Mesothelial cell of epicardium (in vitro differentiated cells): ENCODE results near the gene RNF135. TPM values are rescaled to one million over a fixed set of nuclear protein-coding genes. Genes with fewer than 3 reads are reported as not detected.

Source experiments
- DNase-seq, 2 experiments: peaks; one replicate each; pipeline ENCODE4 v3.0.0; 2021; ENCODE audit warnings: low spot score in 2 of 2; ENCODE audit not compliant: unreplicated experiment in 2 of 2
- H3K27ac Mint-ChIP-seq: 2 replicates; pipeline ENCODE4 v1.8.0; 2021; ENCODE audit warnings: mixed read lengths
- H3K27me3 Mint-ChIP-seq: 2 replicates; pipeline ENCODE4 v1.8.0; 2021; ENCODE audit warnings: low read depth, mixed read lengths
- H3K36me3 Mint-ChIP-seq: 2 replicates; pipeline ENCODE4 v1.8.0; 2021; ENCODE audit warnings: mixed read lengths
- H3K4me1 Mint-ChIP-seq: 2 replicates; pipeline ENCODE4 v1.8.0; 2021; ENCODE audit warnings: mixed read lengths
- H3K4me3 Mint-ChIP-seq: 2 replicates; pipeline ENCODE4 v1.8.0; 2021; ENCODE audit warnings: mild to moderate bottlenecking, moderate library complexity, mixed read lengths
- H3K9me3 Mint-ChIP-seq: 2 replicates; pipeline ENCODE4 v1.8.0; 2021; ENCODE audit warnings: mixed read lengths
- CTCF ChIP-seq: fragments of 200-600 bp; sonication (generic); IDR thresholded peaks from one replicate; pipeline ENCODE4 v1.5.0; 2021; ENCODE audit warnings: antibody characterized with exemption; ENCODE audit not compliant: unreplicated experiment
- total RNA-seq: library from RNA; stranded (reverse); gene quantifications from 3 replicates; pipeline ENCODE4 v1.2.1, GENCODE V29; 2021

The RNF135 gene
- total RNA-seq, 1 donor from 2014 or later, result 15.4 TPM

GRCh38 chr17:30995347-30995746 lies 24.5 kb downstream of the RNF135 start:
- DNase-seq, result no peak
- H3K36me3 Mint-ChIP-seq, result peaks cover 26% of the 10 kb centered on the region
- TF ChIP-seq CTCF, result no peak
- no peaks in the 10 kb centered on the region for H3K27me3 Mint-ChIP-seq
- no peaks in the 10 kb centered on the region for H3K9me3 Mint-ChIP-seq
- no peak overlapping the region for H3K4me3 Mint-ChIP-seq
- no peak overlapping the region for H3K27ac Mint-ChIP-seq
- no peaks in the 10 kb centered on the region for H3K4me1 Mint-ChIP-seq

- H3K9me3 Mint-ChIP-seq, result no peaks in the 10 kb centered on the region
- no peak for TF ChIP-seq CTCF
- H3K27me3 Mint-ChIP-seq, result no peaks in the 10 kb centered on the region
- no peak for DNase-seq
- peaks cover 26% of the 10 kb centered on the region for H3K36me3 Mint-ChIP-seq
- H3K4me3 Mint-ChIP-seq, result no peak overlapping the region
- H3K4me1 Mint-ChIP-seq, result no peaks in the 10 kb centered on the region
- no peak overlapping the region for H3K27ac Mint-ChIP-seq
Observed at GRCh38 chr17:30996486-30996885, 25.6 kb downstream of the RNF135 start.

- Mint-ChIP-seq H3K27ac (no peak overlapping the region), H3K9me3 (no peaks in the 10 kb centered on the region), H3K27me3 (no peaks in the 10 kb centered on the region), H3K4me3 (no peak overlapping the region), H3K36me3 (peaks cover 32% of the 10 kb centered on the region), H3K4me1 (no peaks in the 10 kb centered on the region)
- DNase-seq, result no peak
- no peak for TF ChIP-seq CTCF
Observed at GRCh38 chr17:30997270-30997669, 26.4 kb downstream of the RNF135 start.

- no peak for TF ChIP-seq CTCF
- Mint-ChIP-seq H3K27me3 (no peaks in the 10 kb centered on the region), H3K4me3 (no peak overlapping the region), H3K4me1 (no peaks in the 10 kb centered on the region), H3K36me3 (peaks cover 35% of the 10 kb centered on the region), H3K9me3 (no peaks in the 10 kb centered on the region), H3K27ac (no peak overlapping the region)
- no peak for DNase-seq
Observed at GRCh38 chr17:30997842-30998241, 27.0 kb downstream of the RNF135 start.

- H3K9me3 Mint-ChIP-seq, result no peaks in the 10 kb centered on the region
- no peak for DNase-seq
- H3K27me3 Mint-ChIP-seq, result no peaks in the 10 kb centered on the region
- no peak overlapping the region for H3K4me3 Mint-ChIP-seq
- H3K36me3 Mint-ChIP-seq, result peaks cover 48% of the 10 kb centered on the region
- TF ChIP-seq CTCF, result no peak
- no peak overlapping the region for H3K27ac Mint-ChIP-seq
- no peaks in the 10 kb centered on the region for H3K4me1 Mint-ChIP-seq
Observed at GRCh38 chr17:31002047-31002446, 31.2 kb downstream of the RNF135 start.

GRCh38 chr17:31003225-31003866 lies 32.5 kb downstream of the RNF135 start:
- Mint-ChIP-seq H3K4me3 (no peak overlapping the region), H3K4me1 (peaks cover 10% of the 10 kb centered on the region), H3K36me3 (peaks cover 47% of the 10 kb centered on the region), H3K27me3 (no peaks in the 10 kb centered on the region), H3K27ac (no peak overlapping the region), H3K9me3 (no peaks in the 10 kb centered on the region)
- no peak for TF ChIP-seq CTCF
- no peak for DNase-seq
